Kidney epithelial cell (primary cell): ENCODE measurements around the gene PLIN1. TPM values are rescaled to one million over a fixed set of nuclear protein-coding genes. Genes with fewer than 3 reads are reported as not detected.

Source experiments
- DNase-seq: peaks from one replicate; pipeline ENCODE4 v3.0.0-alpha.2; 2010; ENCODE audit warnings: low read depth
- H3K27me3 ChIP-seq: 2 replicates; pipeline ENCODE4 v1.6.0; 2011; ENCODE audit warnings: low read length; ENCODE audit not compliant: control insufficient read depth, insufficient read depth
- H3K36me3 ChIP-seq: 2 replicates; pipeline ENCODE4 v1.5.1; 2011; ENCODE audit warnings: low read length; ENCODE audit not compliant: control insufficient read depth, insufficient read depth
- H3K4me3 ChIP-seq: 2 replicates; pipeline ENCODE4 v1.5.1; 2011; ENCODE audit warnings: low read depth, mild to moderate bottlenecking, control low read depth, low read length
- CTCF ChIP-seq: IDR thresholded peaks from 2 replicates; pipeline ENCODE4 v1.5.1; 2011; ENCODE audit warnings: mild to moderate bottlenecking, moderate library complexity, low read length, control low read depth, inconsistent platforms; ENCODE audit not compliant: insufficient read depth, poor library complexity, severe bottlenecking
- total RNA-seq: library from RNA; depleted of rRNA; stranded (reverse); fragments of >200 nt; gene quantifications from 2 replicates; pipeline ENCODE4 v1.2.3, GENCODE V29; 2015

Gene PLIN1
- total RNA-seq, 1 donor from 2014 or later = 0.08 TPM

- Histone ChIP-seq H3K27me3 (no peaks in the 10 kb centered on the region), H3K36me3 (no peaks in the 10 kb centered on the region), H3K4me3 (no peak overlapping the region)
- no peak for DNase-seq
- no peak for TF ChIP-seq CTCF
Measured at GRCh38 chr15:89666858-89667705, 12.1 kb downstream of the PLIN1 start.

DNA sequence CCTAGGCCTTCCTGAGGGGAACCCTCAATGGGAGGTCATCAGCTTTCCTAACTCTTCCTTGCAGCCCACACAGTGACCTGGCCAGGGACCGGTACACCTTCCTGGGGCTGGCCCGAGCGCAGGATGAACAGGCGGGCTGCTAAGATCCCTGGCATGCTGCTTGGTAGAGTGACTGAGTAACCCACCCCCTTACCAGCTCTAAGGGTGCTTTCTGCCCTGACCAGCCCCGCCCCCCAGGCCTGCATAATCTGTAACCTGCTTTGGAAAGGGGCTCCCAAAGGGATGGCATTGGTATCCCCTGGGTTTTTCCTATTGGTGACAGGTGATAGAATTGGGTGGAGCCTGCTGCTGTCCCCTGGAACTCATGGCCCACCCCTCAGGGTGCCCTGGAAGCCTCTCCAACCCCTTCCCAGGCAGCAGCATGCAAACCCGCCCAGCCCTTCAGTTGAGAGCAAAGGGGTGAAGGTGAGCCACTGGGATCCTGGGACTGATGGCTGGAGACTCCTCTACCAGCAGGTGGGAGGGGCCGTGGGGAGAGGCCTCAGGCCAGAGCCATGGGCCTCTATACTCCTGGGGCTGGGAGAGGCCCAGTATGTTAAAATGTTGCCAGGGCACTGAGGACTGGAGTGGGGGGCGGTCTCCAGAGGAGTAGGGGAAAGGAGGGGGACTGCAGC, 12.8 kb downstream of the PLIN1 start:
- no peaks in the 10 kb centered on the region for H3K36me3 ChIP-seq
- DNase-seq = no peak
- H3K4me3 ChIP-seq = no peak overlapping the region
- no peak for TF ChIP-seq CTCF
- H3K27me3 ChIP-seq = no peaks in the 10 kb centered on the region

DNA sequence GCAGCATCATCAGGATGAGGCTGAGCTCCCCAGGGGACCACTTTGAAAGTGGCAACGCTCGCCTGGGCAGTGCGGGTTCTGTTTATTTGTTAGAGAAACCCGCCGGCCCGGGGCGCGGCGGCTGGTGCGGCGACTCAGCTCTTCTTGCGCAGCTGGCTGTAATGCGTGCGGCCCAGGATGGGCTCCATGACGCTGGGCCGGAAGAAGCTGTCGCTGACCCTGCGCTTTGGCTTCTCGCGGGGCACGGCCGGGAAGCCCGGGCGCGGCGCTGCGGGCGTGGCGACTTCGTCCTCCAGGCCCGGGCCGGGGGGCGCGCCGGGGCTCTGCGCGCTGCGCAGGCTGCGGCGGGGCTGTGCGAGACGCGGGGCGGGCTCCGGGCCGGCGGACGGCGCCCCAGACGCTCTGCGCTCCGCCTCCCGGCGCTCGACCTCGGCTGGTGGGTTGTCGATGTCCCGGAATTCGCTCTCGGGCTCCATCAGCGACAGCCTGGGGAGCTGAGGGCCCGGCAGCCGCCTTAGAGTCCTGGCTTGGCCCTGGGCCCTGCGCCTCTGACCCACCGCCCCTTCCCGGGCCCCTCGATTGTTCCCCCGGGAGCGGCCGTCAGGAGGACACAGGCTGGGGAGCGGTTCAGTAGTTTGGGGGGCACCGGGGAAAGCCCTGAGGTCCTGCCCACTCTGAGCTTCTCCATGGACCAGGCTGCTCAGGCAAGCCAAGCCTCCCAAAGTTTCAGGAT, 13.6 kb downstream of the PLIN1 start:
- Histone ChIP-seq H3K36me3 (no peaks in the 10 kb centered on the region), H3K27me3 (no peaks in the 10 kb centered on the region), H3K4me3 (peak overlapping the region; percentile 23)
- no peak for TF ChIP-seq CTCF
- no peak for DNase-seq

- no peaks in the 10 kb centered on the region for H3K27me3 ChIP-seq
- no peak for DNase-seq
- TF ChIP-seq CTCF = no peak
- H3K4me3 ChIP-seq = no peak overlapping the region
- no peaks in the 10 kb centered on the region for H3K36me3 ChIP-seq
Measured at GRCh38 chr15:89664441-89665350, 14.5 kb downstream of the PLIN1 start.

GRCh38 chr15:89662893-89663626, 16.1 kb downstream of the PLIN1 start:
- no peak overlapping the region for H3K4me3 ChIP-seq

More at GRCh38 chr15:89662893-89663626, 16.1 kb downstream of the PLIN1 start:
- H3K36me3 ChIP-seq = no peaks in the 10 kb centered on the region
- no peak for TF ChIP-seq CTCF
- no peaks in the 10 kb centered on the region for H3K27me3 ChIP-seq
- DNase-seq = peak; percentile 57
